Activated T-helper 2 cell treated with anti-CD3 and anti-CD28 coated beads, Interferon-gamma antibody, Interleukin-2, Interleukin-4, amounts not matched to agents 10 μg/mL and 5 μg/mL and 100 μg/mL, durations not matched to agents 14 hours and 24 hours and 36 hours (primary cell): ENCODE data around the gene KCNF1. TPM values are rescaled to one million over a fixed set of nuclear protein-coding genes. Genes with fewer than 3 reads are reported as not detected.

ENCODE experiments used
- DNase-seq: peaks from one replicate; pipeline ENCODE4 v3.0.0; 2021; ENCODE audit warnings: low spot score
- H3K27ac Mint-ChIP-seq: one replicate; pipeline ENCODE4 v1.8.0; 2021; ENCODE audit warnings: mixed read lengths
- H3K27me3 Mint-ChIP-seq: one replicate; pipeline ENCODE4 v1.8.0; 2021; ENCODE audit warnings: low read depth, mixed read lengths
- H3K36me3 Mint-ChIP-seq: one replicate; pipeline ENCODE4 v1.8.0; 2021; ENCODE audit warnings: low read depth, mixed read lengths
- H3K4me1 Mint-ChIP-seq: one replicate; pipeline ENCODE4 v1.8.0; 2021; ENCODE audit warnings: low read depth, mixed read lengths
- H3K4me3 Mint-ChIP-seq: one replicate; pipeline ENCODE4 v1.8.0; 2021; ENCODE audit warnings: low read depth, mild to moderate bottlenecking, moderate library complexity, mixed read lengths
- H3K9me3 Mint-ChIP-seq: one replicate; pipeline ENCODE4 v1.8.0; 2021; ENCODE audit warnings: mixed read lengths
- intact Hi-C: fragments of 100-400 bp; cut with micrococcal nuclease; formaldehyde crosslinking; loops from one replicate; pipeline ENCODE4 v1.15.1; 2023
- total RNA-seq: library from RNA; stranded (reverse); gene quantifications from 2 replicates; pipeline ENCODE4 v1.2.3, GENCODE V29; 2022

Gene KCNF1
- total RNA-seq, 1 donor from 2014 or later, result not detected

GRCh38 chr2:10921525-10921924 lies 9.8 kb downstream of the KCNF1 start:
- Mint-ChIP-seq H3K9me3 (no peaks in the 10 kb centered on the region), H3K27ac (no peak overlapping the region), H3K4me3 (no peak overlapping the region), H3K36me3 (no peaks in the 10 kb centered on the region), H3K27me3 (peaks cover 6% of the 10 kb centered on the region), H3K4me1 (no peaks in the 10 kb centered on the region)
- intact Hi-C loops, result no loop called here
- DNase-seq, result no peak

DNA sequence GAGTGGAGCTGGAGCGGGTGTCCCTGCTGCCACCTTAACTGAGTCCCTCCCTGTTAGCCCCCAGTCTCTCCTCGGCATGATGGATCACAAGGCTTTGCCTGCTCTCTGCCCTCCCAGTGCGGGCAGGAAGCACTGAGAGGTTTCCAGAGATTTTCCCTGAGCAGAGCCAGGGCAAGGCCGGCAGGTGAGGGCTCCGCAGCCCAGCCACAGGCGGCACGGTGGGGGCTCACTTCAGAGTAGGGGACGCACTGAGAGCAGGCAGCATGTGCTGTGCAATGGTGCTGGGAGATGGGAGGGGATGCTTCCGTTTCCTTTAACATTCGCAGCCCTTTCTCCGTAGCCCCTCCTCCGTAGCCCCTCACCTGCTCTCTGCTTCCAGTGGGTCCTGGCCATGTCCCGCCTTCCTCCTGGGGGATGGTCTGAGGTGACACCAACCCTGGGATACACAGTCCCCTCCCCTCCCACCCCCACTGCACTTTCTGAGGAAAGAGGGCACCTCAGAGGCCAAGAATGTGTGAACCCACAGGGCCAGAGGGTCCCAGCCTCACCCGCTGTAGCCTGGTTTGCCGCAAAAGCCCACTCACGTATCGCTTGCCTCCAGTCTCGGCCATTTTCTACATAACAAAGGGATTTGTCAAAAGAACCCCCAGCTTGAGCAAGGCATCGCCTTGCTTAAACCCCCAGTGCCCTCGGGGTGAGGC lies 10.7 kb downstream of the KCNF1 start:
- Mint-ChIP-seq H3K27me3 (peaks cover 4% of the 10 kb centered on the region), H3K4me1 (no peaks in the 10 kb centered on the region), H3K27ac (no peak overlapping the region), H3K9me3 (no peaks in the 10 kb centered on the region), H3K36me3 (no peaks in the 10 kb centered on the region), H3K4me3 (no peak overlapping the region)
- no peak for DNase-seq
- intact Hi-C loops, result no loop called here

DNA sequence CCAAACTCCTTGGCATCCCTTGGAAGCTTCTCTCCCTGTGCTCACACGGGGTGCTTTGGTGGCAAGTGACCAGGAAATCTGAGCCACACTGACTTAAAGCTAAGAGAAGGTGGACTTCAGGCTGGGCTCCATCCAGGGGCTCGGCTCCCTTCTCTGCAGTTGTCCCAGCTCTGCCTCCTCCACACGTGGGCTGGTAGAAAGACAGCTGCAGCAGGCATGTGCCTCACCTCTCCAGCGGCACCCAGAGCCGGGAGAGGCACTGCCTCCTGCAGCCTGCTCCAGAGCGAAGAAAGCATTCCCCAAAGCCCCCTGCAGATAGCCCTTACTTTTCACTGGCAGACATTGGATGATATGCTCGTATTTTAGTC lies 11.3 kb downstream of the KCNF1 start:
- no peak overlapping the region for H3K27ac Mint-ChIP-seq
- no peaks in the 10 kb centered on the region for H3K4me1 Mint-ChIP-seq
- no peak overlapping the region for H3K4me3 Mint-ChIP-seq
- peaks cover 5% of the 10 kb centered on the region for H3K27me3 Mint-ChIP-seq
- DNase-seq, result no peak
- H3K36me3 Mint-ChIP-seq, result no peaks in the 10 kb centered on the region
- H3K9me3 Mint-ChIP-seq, result no peaks in the 10 kb centered on the region
- intact Hi-C loops, result no loop called here

DNA sequence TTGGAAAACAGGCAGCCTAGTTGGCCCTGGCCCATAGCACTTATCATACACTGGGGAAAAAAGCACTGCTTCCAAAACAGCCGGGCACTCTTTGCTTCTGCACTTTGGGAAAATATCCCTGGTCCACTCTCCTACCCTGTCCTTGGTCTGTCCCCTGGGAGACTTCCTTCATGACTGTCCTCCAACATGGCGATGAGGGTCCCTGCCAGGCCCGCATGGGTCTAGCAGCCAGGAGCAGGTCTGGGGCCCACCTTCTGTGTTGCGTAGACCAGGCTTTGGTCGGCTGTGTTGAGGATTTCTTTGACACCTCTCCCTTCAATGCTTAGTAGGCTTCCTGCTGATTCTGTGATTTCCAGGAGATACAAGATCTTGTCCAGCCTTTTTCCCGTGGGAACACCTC lies 12.2 kb downstream of the KCNF1 start:
- no peak overlapping the region for H3K27ac Mint-ChIP-seq
- DNase-seq, result no peak
- intact Hi-C loops, result no loop called here
- H3K36me3 Mint-ChIP-seq, result no peaks in the 10 kb centered on the region
- peaks cover 4% of the 10 kb centered on the region for H3K27me3 Mint-ChIP-seq
- H3K9me3 Mint-ChIP-seq, result no peaks in the 10 kb centered on the region
- no peak overlapping the region for H3K4me3 Mint-ChIP-seq
- H3K4me1 Mint-ChIP-seq, result no peaks in the 10 kb centered on the region

DNA sequence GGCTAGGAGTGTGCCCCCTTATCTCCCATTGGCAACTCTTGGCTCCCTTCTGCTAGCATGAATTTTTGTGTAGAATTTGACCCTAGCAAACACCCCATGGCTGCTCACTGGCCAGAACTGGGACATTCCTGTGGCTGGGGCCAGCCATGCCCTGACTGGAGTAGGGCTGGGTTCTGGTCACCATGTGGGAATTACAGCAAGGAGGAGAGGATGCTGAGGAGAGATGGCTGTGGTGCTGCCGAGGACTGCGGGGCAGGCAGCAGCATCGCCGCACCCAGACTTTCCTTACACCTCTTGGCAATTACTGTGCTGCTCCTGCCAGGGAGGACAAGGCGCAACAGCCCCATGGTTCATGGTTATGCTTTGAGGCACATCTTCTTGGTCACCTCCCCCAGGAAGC lies 12.7 kb downstream of the KCNF1 start:
- no peak overlapping the region for H3K4me3 Mint-ChIP-seq
- no peaks in the 10 kb centered on the region for H3K36me3 Mint-ChIP-seq
- DNase-seq, result no peak
- H3K4me1 Mint-ChIP-seq, result no peaks in the 10 kb centered on the region
- no peak overlapping the region for H3K27ac Mint-ChIP-seq
- H3K9me3 Mint-ChIP-seq, result no peaks in the 10 kb centered on the region
- intact Hi-C loops, result no loop called here
- peaks cover 4% of the 10 kb centered on the region for H3K27me3 Mint-ChIP-seq

GRCh38 chr2:10924859-10925258 lies 13.1 kb downstream of the KCNF1 start:
- H3K9me3 Mint-ChIP-seq, result no peaks in the 10 kb centered on the region
- H3K4me1 Mint-ChIP-seq, result no peaks in the 10 kb centered on the region
- no peaks in the 10 kb centered on the region for H3K36me3 Mint-ChIP-seq
- no peak overlapping the region for H3K27ac Mint-ChIP-seq
- intact Hi-C loops, result no loop called here
- H3K27me3 Mint-ChIP-seq, result peaks cover 4% of the 10 kb centered on the region
- no peak overlapping the region for H3K4me3 Mint-ChIP-seq
- DNase-seq, result no peak

DNA sequence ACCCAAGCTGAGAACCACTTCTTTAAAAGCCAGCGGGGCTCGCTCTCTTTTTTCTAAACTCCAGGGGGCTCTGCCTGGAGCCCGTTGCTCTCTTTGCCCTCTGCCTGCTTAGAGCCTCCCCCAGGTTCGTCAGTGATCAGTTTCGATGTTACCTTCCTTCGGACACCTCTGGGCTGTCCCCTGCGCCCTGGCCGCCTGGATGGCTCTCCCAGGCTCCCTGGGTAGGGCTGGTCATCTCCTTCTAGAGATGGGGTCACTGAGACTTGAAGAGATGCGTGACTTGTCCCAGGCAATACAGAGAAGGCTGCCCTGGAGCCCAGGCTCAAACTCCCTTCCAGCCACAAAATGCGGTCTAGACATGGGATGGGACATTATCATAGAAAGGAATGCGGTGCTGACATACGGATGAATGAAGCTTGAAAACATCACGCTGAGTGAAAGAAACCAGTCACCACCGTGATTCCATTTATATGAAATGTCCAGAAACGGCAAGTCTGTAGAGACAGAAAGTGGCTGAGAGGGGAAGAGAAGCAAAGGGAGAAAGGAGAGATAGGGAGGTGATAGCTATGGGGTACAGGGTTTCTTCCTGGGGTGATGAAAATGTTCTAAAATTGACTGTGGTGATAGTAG lies 14.6 kb downstream of the KCNF1 start:
- Mint-ChIP-seq H3K27ac (no peak overlapping the region), H3K4me1 (no peaks in the 10 kb centered on the region), H3K27me3 (peaks cover 8% of the 10 kb centered on the region), H3K4me3 (no peak overlapping the region), H3K36me3 (no peaks in the 10 kb centered on the region), H3K9me3 (no peaks in the 10 kb centered on the region)
- no peak for DNase-seq
- intact Hi-C loops, result no loop called here

- peaks cover under 1% of the 10 kb centered on the region for H3K4me1 Mint-ChIP-seq
- no peak for DNase-seq
- H3K27me3 Mint-ChIP-seq, result peaks cover 5% of the 10 kb centered on the region
- H3K9me3 Mint-ChIP-seq, result no peaks in the 10 kb centered on the region
- no peaks in the 10 kb centered on the region for H3K36me3 Mint-ChIP-seq
- H3K27ac Mint-ChIP-seq, result no peak overlapping the region
- H3K4me3 Mint-ChIP-seq, result no peak overlapping the region
- intact Hi-C loops, result no loop called here
These were observed 19.2 kb downstream of the KCNF1 start for GRCh38 chr2:10930721-10931516.

DNA sequence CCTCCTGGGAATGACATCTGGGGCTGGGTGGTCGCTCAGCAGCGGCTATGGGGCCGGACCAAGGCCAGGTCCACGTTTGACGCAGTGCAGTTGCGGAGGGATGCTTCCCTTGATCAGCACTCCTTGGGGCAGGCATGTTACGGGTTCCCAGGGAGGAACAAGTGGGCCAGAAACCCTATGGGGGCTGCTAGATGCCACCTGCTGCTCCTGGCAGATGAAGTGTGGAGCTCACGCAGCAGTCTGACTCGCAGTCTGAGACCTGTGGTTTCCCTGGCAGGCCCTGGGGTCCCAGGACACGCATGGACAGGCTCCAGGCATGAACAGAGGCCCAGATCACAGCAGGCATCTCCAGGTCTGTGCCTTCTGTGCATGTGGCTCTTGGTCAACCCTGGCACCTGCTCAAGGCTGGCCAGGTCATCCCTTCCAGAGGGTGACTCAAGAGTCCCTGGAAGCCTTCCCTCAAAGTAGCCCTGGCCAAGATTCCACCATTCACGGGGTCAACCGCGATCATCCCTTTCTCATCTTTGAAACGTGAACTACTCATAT lies 20.0 kb downstream of the KCNF1 start:
- intact Hi-C loops, result no loop called here
- H3K27ac Mint-ChIP-seq, result no peak overlapping the region
- peaks cover 2% of the 10 kb centered on the region for H3K4me1 Mint-ChIP-seq
- H3K9me3 Mint-ChIP-seq, result no peaks in the 10 kb centered on the region
- no peaks in the 10 kb centered on the region for H3K36me3 Mint-ChIP-seq
- H3K27me3 Mint-ChIP-seq, result peaks cover 5% of the 10 kb centered on the region
- no peak for DNase-seq
- no peak overlapping the region for H3K4me3 Mint-ChIP-seq

GRCh38 chr2:10932345-10933151 lies 20.8 kb downstream of the KCNF1 start:
- Mint-ChIP-seq H3K4me1 (peaks cover 2% of the 10 kb centered on the region), H3K9me3 (peaks cover 5% of the 10 kb centered on the region), H3K4me3 (no peak overlapping the region), H3K27me3 (peaks cover 5% of the 10 kb centered on the region), H3K27ac (no peak overlapping the region), H3K36me3 (no peaks in the 10 kb centered on the region)
- intact Hi-C loops, result no loop called here
- no peak for DNase-seq

DNA sequence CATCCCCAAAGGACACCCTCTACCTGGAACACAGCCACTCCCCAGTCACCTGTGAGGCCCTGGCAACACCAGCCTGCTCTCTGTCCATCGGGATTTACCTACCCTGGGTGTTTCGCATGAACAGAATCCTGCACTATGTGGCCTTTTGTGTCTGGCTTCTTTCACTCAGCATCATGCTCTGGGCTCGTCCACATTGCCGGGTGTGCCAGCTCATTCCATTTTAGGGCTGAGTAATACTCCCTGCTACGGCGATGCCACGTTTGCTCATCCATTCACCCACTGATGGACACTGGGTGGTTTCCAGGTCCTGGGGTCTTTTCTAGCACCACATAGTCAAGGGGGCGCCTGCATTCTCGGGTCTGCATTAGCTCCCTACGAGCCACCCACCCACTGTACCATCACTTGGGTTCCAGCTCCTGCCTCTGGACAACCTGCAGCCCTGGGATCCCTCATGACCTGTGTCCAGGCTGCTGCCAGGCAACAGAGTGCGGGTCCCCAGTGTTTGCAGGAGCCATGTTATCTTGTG lies 22.0 kb downstream of the KCNF1 start:
- Mint-ChIP-seq H3K27me3 (peaks cover 3% of the 10 kb centered on the region), H3K27ac (no peak overlapping the region), H3K36me3 (no peaks in the 10 kb centered on the region), H3K9me3 (peaks cover 6% of the 10 kb centered on the region), H3K4me3 (no peak overlapping the region), H3K4me1 (peaks cover 2% of the 10 kb centered on the region)
- DNase-seq, result no peak
- intact Hi-C loops, result no loop called here

DNA sequence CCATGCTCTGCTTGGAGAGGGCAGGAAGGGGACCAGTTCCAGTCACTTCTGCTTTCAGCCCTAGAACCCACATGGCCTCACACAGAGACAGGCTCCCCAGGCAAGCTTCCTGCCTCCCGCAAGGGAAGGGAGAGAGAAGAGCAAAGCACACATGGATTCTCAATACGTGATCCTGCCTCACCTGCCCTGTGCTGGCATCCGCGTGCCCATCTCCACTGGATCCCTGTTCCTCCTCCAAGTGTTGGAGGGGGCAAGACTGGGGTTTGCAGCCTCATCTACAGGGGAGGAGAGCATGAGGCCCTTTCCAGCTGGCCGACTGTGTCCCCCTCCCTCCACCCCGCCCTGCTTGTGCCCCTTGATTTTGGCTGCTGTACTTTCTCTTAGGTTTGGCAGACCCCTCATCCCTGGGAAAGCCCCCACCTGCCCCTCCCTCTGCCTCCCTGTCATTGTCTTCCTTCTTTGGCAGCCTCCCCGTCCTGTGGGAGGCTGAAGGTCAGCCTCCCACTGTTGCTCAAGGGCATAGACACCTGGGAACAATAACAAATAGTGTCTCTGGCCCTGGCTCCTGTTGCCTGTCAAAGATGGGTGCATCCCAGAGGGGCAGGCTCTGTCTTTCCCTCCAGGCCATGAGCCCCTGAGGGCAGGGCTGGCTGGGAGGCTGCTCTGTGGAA lies 22.7 kb downstream of the KCNF1 start:
- H3K4me1 Mint-ChIP-seq, result peaks cover 2% of the 10 kb centered on the region
- H3K4me3 Mint-ChIP-seq, result no peak overlapping the region

More for the DNA sequence above, 22.7 kb downstream of the KCNF1 start:
- no peaks in the 10 kb centered on the region for H3K36me3 Mint-ChIP-seq
- H3K27me3 Mint-ChIP-seq, result peaks cover 3% of the 10 kb centered on the region
- no peak for DNase-seq
- H3K9me3 Mint-ChIP-seq, result peaks cover 12% of the 10 kb centered on the region
- intact Hi-C loops, result no loop called here
- no peak overlapping the region for H3K27ac Mint-ChIP-seq
